Panc1 (cell line): ENCODE measurements around the gene DENND2D. TPM values are rescaled to one million over a fixed set of nuclear protein-coding genes. Genes with fewer than 3 reads are reported as not detected.

Source experiments
- ATAC-seq: fragments of 200-7000 bp; cut with Tn5 transposase; 2 replicates; pipeline ENCODE4 v1.9.1; 2020; ENCODE audit warnings: mild to moderate bottlenecking, moderate library complexity
- BruUV-seq: library from RNA; stranded (reverse); fragments of 400-500 nt; replicated peaks from 2 replicates; lab custom pipeline; 2021; lab: Mats Ljungman, UMichigan
- CTCF ChIA-PET: fragments of 300-600 bp; sonication (Branson Sonifier 250); formaldehyde crosslinking; loops from one replicate; lab custom pipeline; 2022; ENCODE audit warnings: antibody characterized with exemption; lab: Charles Lee
- POLR2A ChIA-PET: fragments of 300-600 bp; sonication (Branson Sonifier 250); formaldehyde crosslinking; loops from one replicate; lab custom pipeline; 2022; ENCODE audit warnings: antibody characterized with exemption; lab: Charles Lee
- DNase-seq: peaks from one replicate; pipeline ENCODE4 v3.0.0-alpha.2; 2010; ENCODE audit warnings: low read depth, low spot score
- H3K27ac ChIP-seq: 2 replicates; pipeline ENCODE4 v1.5.1; 2011; ENCODE audit warnings: mild to moderate bottlenecking, low read length, inconsistent platforms
- H3K27me3 ChIP-seq: fragments of 200-500 bp; sonication (Bioruptor generic); 2 replicates; pipeline ENCODE4 v1.6.0; 2014; ENCODE audit warnings: low read length, inconsistent platforms; ENCODE audit not compliant: control insufficient read depth, insufficient read depth
- H3K36me3 ChIP-seq: fragments of 200-500 bp; sonication (Bioruptor generic); 2 replicates; pipeline ENCODE4 v1.5.1; 2014; ENCODE audit warnings: inconsistent platforms, mild to moderate bottlenecking, low read length, moderate library complexity; ENCODE audit not compliant: control insufficient read depth, insufficient read depth
- H3K4me1 ChIP-seq: 2 replicates; pipeline ENCODE4 v1.5.1; 2011; ENCODE audit warnings: inconsistent platforms, mild to moderate bottlenecking, low read length, moderate library complexity; ENCODE audit not compliant: control insufficient read depth, insufficient read depth
- H3K4me3 ChIP-seq, 2 experiments: 2 replicates each; pipeline ENCODE4 v1.5.1; 2011 to 2012; ENCODE audit warnings: low read depth in 2 of 2, low read length in 2 of 2, mild to moderate bottlenecking in 2 of 2, inconsistent platforms in 1 of 2, moderate library complexity in 1 of 2
- H3K9me3 ChIP-seq: fragments of 200-500 bp; sonication (Bioruptor generic); 2 replicates; pipeline ENCODE4 v1.5.1; 2014; ENCODE audit warnings: low read depth, mild to moderate bottlenecking, inconsistent platforms, low read length, moderate library complexity; ENCODE audit not compliant: control insufficient read depth, insufficient read depth
- POLR2AphosphoS5 ChIP-seq: IDR thresholded peaks from 2 replicates; pipeline ENCODE4 v1.6.1; 2012; ENCODE audit warnings: mild to moderate bottlenecking, low read depth, low read length, moderate library complexity
- SIN3A ChIP-seq: IDR thresholded peaks from 2 replicates; pipeline ENCODE4 v1.6.1; 2012; ENCODE audit warnings: low read depth, mild to moderate bottlenecking, low read length, moderate library complexity, borderline replicate concordance; ENCODE audit not compliant: insufficient read depth
- TCF7L2 ChIP-seq: IDR thresholded peaks from 2 replicates; pipeline ENCODE4 v1.6.1; 2011; ENCODE audit warnings: mild to moderate bottlenecking, low read depth, low read length, inconsistent platforms
- in situ Hi-C: cut with HindIII; loops from 2 replicates; pipeline ENCODE4 v1.10.0; 2016; ENCODE audit warnings: low sequenced_read_pairs, low pct_unique_long_range_greater_than_20kb
- intact Hi-C: fragments of 100-400 bp; cut with micrococcal nuclease; formaldehyde crosslinking; loops from one replicate; pipeline ENCODE4 v1.10.0; 2022; ENCODE audit not compliant: unreplicated experiment
- total RNA-seq: library from RNA; stranded (reverse); gene quantifications from one replicate; pipeline ENCODE4 v1.2.1, GENCODE V29; 2021; ENCODE audit not compliant: unreplicated experiment
- TF ChIP-seq, protein P1 (sequence below), 2 experiments: IDR thresholded peaks; 2 replicates each; pipeline ENCODE4 v1.6.1; 2011 to 2012; ENCODE audit warnings: low read depth in 2 of 2, control low read depth in 1 of 2, low read length in 1 of 2, mild to moderate bottlenecking in 1 of 2, moderate library complexity in 1 of 2; ENCODE audit not compliant: insufficient read depth in 1 of 2
- TF ChIP-seq, protein P2 (sequence below): fragments of 450-650 bp; IDR thresholded peaks from 2 replicates; pipeline ENCODE4 v1.5.1; 2017; ENCODE audit warnings: mild to moderate bottlenecking

Gene DENND2D
- total RNA-seq, 1 experiment from 2014 or later = 10.4 TPM

DNA sequence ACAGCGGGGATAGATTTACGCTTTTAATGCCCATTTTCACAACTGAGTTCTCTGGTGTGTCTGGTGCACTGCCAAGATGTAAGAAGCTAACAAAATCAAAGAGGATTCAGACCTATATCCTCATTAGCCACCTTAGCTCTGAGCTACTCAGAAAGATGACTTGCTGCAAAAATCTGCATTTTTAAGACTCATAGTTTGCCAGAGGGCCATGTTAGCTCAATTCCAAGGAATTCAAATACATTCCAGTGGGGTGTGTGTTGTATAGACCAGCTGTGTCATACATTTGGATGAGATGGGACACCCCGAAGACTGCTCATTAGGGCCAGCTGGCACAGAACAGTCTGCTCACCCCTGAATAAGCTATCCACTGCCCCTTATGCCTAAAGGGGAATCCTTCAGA, 8.9 kb downstream of the DENND2D start:
- no peak for DNase-seq
- H3K4me1 ChIP-seq = no peaks in the 10 kb centered on the region; the same call in 1 of the 2 replicates
- BruUV-seq = no TSS peak
- H3K27me3 ChIP-seq = no peaks in the 10 kb centered on the region
- CTCF ChIA-PET = interaction anchor here (0.6 kb wide), 1 partner anchor 1721 kb away, joined by 3 read pairs; no protein-coding TSS in a partner anchor
- POLR2A ChIA-PET = no interaction called here
- intact Hi-C loops = no loop called here
- H3K27ac ChIP-seq = no peak overlapping the region
- H3K36me3 ChIP-seq = no peaks in the 10 kb centered on the region
- TF ChIP-seq, protein P1, sequence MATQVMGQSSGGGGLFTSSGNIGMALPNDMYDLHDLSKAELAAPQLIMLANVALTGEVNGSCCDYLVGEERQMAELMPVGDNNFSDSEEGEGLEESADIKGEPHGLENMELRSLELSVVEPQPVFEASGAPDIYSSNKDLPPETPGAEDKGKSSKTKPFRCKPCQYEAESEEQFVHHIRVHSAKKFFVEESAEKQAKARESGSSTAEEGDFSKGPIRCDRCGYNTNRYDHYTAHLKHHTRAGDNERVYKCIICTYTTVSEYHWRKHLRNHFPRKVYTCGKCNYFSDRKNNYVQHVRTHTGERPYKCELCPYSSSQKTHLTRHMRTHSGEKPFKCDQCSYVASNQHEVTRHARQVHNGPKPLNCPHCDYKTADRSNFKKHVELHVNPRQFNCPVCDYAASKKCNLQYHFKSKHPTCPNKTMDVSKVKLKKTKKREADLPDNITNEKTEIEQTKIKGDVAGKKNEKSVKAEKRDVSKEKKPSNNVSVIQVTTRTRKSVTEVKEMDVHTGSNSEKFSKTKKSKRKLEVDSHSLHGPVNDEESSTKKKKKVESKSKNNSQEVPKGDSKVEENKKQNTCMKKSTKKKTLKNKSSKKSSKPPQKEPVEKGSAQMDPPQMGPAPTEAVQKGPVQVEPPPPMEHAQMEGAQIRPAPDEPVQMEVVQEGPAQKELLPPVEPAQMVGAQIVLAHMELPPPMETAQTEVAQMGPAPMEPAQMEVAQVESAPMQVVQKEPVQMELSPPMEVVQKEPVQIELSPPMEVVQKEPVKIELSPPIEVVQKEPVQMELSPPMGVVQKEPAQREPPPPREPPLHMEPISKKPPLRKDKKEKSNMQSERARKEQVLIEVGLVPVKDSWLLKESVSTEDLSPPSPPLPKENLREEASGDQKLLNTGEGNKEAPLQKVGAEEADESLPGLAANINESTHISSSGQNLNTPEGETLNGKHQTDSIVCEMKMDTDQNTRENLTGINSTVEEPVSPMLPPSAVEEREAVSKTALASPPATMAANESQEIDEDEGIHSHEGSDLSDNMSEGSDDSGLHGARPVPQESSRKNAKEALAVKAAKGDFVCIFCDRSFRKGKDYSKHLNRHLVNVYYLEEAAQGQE (IDR thresholded peaks at IDR 0.05; ENCODE audit: insufficient read depth in 1 of 2, low read depth in 2 of 2, low read length in 1 of 2) = no peak
- no peak for TF ChIP-seq POLR2AphosphoS5
- TF ChIP-seq SIN3A = no peak
- TF ChIP-seq TCF7L2 = no peak
- TF ChIP-seq, protein P2, sequence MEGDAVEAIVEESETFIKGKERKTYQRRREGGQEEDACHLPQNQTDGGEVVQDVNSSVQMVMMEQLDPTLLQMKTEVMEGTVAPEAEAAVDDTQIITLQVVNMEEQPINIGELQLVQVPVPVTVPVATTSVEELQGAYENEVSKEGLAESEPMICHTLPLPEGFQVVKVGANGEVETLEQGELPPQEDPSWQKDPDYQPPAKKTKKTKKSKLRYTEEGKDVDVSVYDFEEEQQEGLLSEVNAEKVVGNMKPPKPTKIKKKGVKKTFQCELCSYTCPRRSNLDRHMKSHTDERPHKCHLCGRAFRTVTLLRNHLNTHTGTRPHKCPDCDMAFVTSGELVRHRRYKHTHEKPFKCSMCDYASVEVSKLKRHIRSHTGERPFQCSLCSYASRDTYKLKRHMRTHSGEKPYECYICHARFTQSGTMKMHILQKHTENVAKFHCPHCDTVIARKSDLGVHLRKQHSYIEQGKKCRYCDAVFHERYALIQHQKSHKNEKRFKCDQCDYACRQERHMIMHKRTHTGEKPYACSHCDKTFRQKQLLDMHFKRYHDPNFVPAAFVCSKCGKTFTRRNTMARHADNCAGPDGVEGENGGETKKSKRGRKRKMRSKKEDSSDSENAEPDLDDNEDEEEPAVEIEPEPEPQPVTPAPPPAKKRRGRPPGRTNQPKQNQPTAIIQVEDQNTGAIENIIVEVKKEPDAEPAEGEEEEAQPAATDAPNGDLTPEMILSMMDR = no peak
- no peak for ATAC-seq
- no peaks in the 10 kb centered on the region for H3K9me3 ChIP-seq
- no peak overlapping the region for H3K4me3 ChIP-seq
- in situ Hi-C loops = no loop called here

DNA sequence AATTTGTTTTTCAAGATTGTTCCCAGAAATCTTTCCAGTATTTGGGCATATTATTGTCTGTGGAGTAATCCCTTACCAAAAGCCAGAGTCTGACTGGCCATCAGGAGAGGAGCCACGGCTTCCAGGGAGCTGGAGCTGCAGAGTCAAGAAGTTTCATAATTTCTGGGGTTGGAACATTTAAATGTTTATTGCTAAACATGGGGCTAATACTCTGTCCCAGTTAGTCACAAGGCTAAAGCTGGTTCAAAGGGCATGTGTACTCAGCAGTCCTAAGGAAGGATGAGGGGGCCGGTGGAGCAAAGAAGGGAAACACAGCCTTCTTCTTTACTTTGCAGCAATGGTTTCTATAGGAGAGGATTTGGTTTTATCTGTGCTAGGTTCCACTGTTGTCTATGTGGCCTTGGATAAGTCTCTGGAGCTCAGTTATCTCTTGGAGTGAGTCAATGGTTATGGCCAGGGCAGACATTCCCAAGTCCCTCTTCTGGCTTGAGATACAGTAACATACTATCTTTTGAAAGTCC, 9.5 kb downstream of the DENND2D start:
- ChIA-PET CTCF (interaction anchor here (0.6 kb wide), 1 partner anchor 1722 kb away, joined by 3 read pairs; no protein-coding TSS in a partner anchor), POLR2A (no interaction called here)
- no peak overlapping the region for H3K4me3 ChIP-seq
- no peaks in the 10 kb centered on the region for H3K9me3 ChIP-seq
- ATAC-seq (no peak), DNase-seq (no peak)
- BruUV-seq = no TSS peak
- H3K36me3 ChIP-seq = no peaks in the 10 kb centered on the region
- TF ChIP-seq, protein P2 = no peak
- TF ChIP-seq, protein P1 (IDR thresholded peaks at IDR 0.05; ENCODE audit: insufficient read depth in 1 of 2, low read depth in 2 of 2, low read length in 1 of 2) = no peak
- TF ChIP-seq POLR2AphosphoS5 (no peak), TCF7L2 (no peak), SIN3A (no peak)
- H3K27ac ChIP-seq = no peak overlapping the region
- in situ Hi-C loops = no loop called here
- H3K27me3 ChIP-seq = no peaks in the 10 kb centered on the region
- H3K4me1 ChIP-seq = no peaks in the 10 kb centered on the region; the same call in 1 of the 2 replicates
- intact Hi-C loops = no loop called here
